ENCODE results near the gene SCAPER.
A peak's percentile ranks its signal among the peaks of the same experiment; 100 is the strongest.

SCAPER gene

GRCh38 chr15:76382987-76383728 is 522.0 kb downstream of the SCAPER start:
- FAIRE-seq = no peak
- no peak for DNase-seq (ENCODE audit: insufficient read length, low spot score)

- DNase-seq (ENCODE audit: insufficient read length, low spot score) (no peak), FAIRE-seq (no peak)
These were observed 523.8 kb downstream of the SCAPER start for GRCh38 chr15:76381366-76381765.

- DNase-seq (ENCODE audit: insufficient read length, low spot score) = no peak
These were observed 524.9 kb downstream of the SCAPER start for GRCh38 chr15:76380249-76380648.

GRCh38 chr15:76378691-76379090 is 526.4 kb downstream of the SCAPER start:
- DNase-seq (ENCODE audit: insufficient read length, low spot score) (no peak), FAIRE-seq (no peak)

More at GRCh38 chr15:76380249-76380648, 524.9 kb downstream of the SCAPER start:
- FAIRE-seq = no peak

DNA sequence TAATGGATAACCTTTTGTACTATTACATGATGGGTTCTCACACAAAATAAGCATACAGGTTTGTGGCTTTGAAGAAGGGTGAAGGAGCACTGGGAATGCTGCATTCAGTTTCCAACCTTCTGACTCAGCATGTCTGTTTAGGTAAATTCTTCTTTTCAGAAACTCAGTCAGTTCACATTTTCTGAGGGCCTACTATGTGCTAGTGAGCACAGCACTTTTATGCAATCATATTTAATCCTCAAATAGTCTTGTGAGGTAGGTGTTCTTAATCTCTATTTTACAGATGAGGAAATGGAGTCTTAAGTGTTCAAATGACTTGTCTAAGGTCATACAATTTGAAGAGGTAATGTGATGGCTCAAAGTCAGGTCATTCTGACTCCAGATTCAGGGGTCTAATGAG is 527.4 kb downstream of the SCAPER start:
- FAIRE-seq = no peak

DNA sequence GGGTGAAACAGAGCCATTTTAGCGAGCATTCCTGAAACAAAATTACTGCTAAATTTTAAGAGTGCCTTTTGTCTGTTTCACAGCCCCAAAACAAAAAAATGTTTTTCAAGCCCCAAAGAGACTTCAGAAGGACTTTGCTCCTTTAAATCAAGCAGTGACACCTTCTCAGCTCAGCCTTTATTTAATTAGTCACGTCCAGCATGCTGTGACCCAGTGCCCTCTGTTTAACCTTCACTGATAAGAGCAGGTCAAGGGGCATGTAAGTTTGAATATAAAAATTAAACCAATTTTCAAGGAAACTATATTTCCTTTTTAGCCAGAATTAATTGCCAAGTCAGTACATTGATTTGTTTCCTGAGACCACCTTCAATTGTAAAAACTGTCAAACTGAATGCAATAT is 527.9 kb downstream of the SCAPER start:
- FAIRE-seq (no peak), DNase-seq (ENCODE audit: insufficient read length, low spot score) (no peak)

More for the DNA sequence above, 527.4 kb downstream of the SCAPER start:
- no peak for DNase-seq (ENCODE audit: insufficient read length, low spot score)

- FAIRE-seq = no peak
- no peak for DNase-seq (ENCODE audit: insufficient read length, low spot score)
These were observed 528.3 kb downstream of the SCAPER start for GRCh38 chr15:76376816-76377215.

GRCh38 chr15:76376029-76376428 is 529.1 kb downstream of the SCAPER start:
- DNase-seq (ENCODE audit: insufficient read length, low spot score) = no peak
- no peak for FAIRE-seq

DNA sequence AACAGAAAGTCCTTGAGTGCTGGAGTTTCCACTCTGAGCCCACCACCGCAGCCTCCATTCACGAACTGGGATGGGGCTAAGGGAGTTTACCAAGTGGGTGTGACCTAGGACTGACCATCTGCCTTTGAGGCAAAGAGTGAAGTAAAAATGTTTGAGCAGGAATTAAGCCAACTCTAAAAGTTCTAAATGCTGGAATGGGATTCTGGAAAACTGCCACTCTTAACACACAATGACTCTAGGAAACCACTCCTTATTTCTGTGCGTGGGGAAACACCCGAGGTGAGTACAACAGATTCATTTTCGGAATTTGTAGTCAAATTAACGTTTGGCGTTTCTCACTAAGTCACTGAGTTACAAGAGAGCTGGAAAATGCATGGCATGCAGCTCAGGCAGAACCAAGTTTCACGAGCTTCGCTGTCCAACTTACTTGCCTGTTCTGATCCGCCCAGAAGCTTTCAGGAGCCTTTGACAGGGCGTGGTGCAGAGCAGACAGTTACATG is 537.0 kb downstream of the SCAPER start:
- FAIRE-seq = no peak
- no peak for DNase-seq (ENCODE audit: insufficient read length, low spot score)

DNA sequence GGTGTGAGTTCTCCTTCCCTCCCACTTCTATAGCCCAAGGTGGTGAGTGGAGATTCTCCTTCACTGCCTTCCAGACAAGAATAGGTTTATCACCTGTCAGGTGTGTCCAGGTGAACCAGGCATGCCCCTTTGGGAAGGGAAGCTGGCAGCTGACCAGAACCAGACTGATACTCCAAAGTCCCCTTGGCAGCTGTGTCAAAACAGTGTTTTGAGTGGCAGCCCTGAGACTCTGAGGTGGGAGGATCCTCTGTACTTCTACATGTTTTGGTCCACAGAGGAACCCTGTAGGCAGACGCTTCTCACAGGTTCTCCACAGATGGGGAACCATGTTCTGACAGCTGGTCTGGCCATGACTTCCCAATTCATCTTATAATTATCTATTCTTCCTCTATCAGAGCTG is 538.4 kb downstream of the SCAPER start:
- no peak for FAIRE-seq
- no peak for DNase-seq (ENCODE audit: insufficient read length, low spot score)

DNA sequence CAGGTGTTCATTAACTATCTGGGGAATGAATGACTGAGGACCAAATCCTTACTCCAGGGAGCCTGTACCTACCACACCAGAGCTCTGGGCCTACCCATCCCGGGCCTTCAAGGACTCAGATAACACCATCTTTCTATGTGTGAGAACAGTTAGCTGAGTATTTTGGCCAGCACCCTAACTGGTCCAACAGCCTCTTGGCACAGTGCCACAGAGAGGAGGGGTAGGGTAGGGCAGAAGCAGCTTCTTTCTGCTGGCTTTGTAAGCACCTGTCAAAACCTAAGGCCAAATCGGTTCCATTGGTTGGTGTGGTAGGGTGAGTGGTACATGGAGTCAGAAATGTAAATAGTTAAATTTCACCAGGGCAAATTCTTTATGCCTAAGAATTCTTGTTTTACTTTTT is 541.9 kb downstream of the SCAPER start:
- DNase-seq (ENCODE audit: insufficient read length, low spot score) (no peak), FAIRE-seq (no peak)

DNA sequence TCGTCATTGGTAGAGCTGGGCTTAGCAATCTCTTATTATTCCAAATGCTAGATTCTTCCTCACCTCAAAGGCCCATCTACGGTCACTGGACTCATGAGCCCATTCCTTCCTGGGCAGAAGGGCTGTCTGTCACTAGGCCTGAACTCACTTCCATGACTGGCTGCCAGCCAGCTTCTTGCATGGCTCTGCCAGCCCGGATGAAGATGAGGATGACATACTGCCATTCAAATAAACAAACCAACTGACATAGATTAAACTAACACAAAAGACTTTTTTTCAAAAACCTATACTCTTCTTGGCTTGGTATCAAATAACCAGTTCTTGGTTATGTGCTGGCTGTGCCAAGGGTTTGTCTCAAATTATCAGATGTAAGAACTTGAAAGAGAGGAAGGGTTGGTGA is 544.7 kb downstream of the SCAPER start:
- DNase-seq (ENCODE audit: insufficient read length, low spot score) = no peak
- no peak for FAIRE-seq

- FAIRE-seq = no peak
- no peak for DNase-seq (ENCODE audit: insufficient read length, low spot score)
These were observed 546.0 kb downstream of the SCAPER start for GRCh38 chr15:76359152-76359551.

- DNase-seq (ENCODE audit: insufficient read length, low spot score) (no peak), FAIRE-seq (no peak)
These were observed 546.7 kb downstream of the SCAPER start for GRCh38 chr15:76358453-76358852.

DNA sequence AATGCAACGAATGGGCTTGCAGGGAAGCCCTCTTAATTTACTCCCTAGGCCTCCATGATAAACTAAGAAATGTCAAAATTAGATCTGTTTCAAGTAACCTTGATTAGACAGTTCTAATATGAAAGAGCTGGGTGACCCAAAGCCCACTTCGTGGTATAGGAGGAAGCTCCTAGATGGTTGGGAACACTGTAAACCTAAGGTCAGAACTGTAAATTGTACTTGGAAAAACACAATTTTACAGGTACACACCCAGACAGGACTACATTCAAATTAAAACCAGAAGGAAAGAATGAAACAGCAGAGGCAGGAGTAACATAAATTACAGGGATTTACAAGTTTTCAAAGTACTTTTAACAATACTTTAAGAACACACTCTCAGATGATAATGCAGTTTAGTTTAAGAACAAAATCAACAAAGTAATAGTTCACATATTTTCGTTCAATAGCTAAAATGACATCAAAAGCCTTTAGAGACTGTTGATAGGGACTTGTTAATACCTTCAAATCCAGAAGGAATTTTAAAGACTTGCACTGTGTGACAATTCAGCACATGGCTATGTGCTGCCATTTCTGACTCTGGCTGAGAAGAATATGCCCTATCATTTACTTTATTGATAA is 550.2 kb downstream of the SCAPER start:
- FAIRE-seq = no peak
- DNase-seq (ENCODE audit: insufficient read length, low spot score) = no peak

- FAIRE-seq = no peak
- DNase-seq (ENCODE audit: insufficient read length, low spot score) = no peak
These were observed 551.2 kb downstream of the SCAPER start for GRCh38 chr15:76353903-76354302.

GRCh38 chr15:76353023-76353577 is 552.0 kb downstream of the SCAPER start:
- FAIRE-seq = no peak
- no peak for DNase-seq (ENCODE audit: insufficient read length, low spot score)

DNA sequence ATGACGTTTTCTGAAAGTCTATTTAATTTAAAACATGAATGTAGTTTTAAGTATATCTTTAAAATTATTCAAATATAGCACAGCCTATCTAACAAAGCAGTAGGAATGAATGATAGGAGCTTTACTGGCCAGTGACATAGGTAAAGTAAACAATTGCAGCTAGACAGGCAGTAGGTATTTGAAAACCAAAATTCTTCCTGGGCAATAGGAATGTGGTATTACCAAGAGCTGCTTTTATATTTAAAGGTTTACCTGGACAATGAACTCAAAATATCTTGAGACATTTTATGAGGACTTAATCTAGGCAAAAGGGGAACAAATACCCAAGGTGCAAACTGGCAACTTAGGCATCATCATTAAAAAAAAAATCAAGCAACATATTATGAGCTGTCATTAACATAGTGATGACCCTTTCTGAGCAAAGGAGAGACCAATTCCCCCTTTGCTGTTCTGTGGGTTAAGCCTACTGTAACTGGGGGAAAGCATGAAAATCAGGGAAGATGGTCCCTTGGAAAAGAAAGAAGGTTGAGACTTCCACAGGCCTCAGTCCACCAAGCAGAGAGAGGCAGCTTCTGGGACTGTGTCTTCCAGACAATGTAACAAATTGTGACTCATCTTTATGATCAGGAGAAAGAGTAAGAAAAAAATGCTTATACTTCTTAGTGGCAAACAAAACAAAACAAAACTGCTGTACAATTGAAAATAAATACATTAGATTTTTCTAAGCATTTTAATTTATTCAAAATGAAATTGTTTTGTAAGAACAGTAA is 555.7 kb downstream of the SCAPER start:
- FAIRE-seq = no peak
- no peak for DNase-seq (ENCODE audit: insufficient read length, low spot score)

GRCh38 chr15:76347482-76348055 is 557.6 kb downstream of the SCAPER start:
- DNase-seq (ENCODE audit: insufficient read length, low spot score) (no peak), FAIRE-seq (no peak)

DNA sequence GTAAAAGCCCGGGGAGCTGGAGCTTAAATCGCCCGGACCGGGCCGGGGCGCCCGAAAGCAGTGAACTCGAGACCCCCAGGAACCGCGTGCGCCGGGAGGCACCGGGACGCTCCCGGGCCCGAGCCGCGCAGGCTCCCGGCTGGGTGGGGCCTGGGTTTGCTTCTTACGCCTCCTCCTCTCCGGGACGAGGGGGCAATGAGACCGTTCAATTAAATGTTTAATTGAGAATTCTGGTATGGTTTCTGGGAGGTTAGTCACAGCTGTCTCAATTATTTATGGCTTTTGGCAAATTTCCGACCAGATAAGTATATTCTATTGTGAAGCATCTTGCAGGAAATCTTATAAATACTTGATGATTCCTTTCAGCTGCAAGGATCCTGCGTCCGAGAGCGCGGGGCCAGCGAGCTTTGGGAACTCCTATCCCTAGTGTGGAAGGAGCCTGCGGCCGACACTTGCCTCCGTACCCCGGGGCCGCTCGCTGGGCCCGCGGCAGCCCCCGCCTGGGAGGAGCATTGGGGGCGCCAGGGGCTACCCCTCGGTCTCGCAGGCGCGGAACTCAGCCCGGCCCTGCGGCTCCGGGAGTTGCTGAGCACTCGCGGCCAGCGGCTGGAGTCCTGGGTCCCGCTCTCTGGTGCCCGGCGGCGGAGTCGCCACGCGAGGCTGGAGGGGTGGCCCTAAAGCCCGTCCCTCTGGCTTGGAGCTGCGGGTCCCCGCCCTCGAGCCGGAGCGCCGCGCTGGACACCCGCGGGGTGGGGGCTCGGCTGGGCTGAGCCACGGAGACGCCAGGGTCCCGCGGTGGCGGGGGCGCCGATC is 558.3 kb downstream of the SCAPER start:
- FAIRE-seq (no peak), DNase-seq (ENCODE audit: insufficient read length, low spot score) (peak; percentile 39)

Measured in HTR-8/SVneo (cell line).